ENCODE measurements around the gene SAMD13.

DNA sequence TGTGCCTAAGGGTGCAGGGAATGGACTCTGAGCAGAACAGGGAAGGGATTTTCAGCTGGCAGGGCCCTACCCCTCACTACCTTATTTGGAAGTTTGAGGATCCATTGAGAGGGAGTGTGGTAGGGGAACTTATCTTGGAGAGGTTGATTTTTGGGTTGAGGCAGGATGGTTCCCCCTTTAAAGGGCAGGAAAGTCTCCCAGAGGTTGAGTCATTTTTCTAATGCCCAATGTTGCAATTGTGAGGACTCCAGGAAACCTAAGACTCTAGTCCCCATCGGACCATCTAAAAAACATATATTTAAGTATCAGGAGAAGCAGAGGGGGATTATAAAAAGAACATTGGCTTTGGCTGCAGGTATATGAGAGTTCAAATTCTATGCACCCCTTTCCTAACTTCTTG, 47.3 kb downstream of the SAMD13 start:
- no peak for TF ChIP-seq POLR2A (IDR thresholded peaks at IDR 0.05; ENCODE audit: low read depth, low read length)
- TF ChIP-seq POU2F2 (IDR thresholded peaks at IDR 0.05; ENCODE audit: low read depth, low read length) = no peak
- no peak for TF ChIP-seq TAF1 (IDR thresholded peaks at IDR 0.05; ENCODE audit: low read depth, low read length)
- no peak for TF ChIP-seq POLR2AphosphoS5 (IDR thresholded peaks at IDR 0.05; ENCODE audit: low read depth, low read length)
- TF ChIP-seq PAX5 (IDR thresholded peaks at IDR 0.05; ENCODE audit: insufficient read depth, low read length, severe bottlenecking) = no peak
